GM12878 (cell line): Measurements from ENCODE around the gene MYRFL. TPM values are rescaled to one million over a fixed set of nuclear protein-coding genes. Genes with fewer than 3 reads are reported as not detected.

Experiments
- ATAC-seq: fragments of 200-7000 bp; cut with Tn5 transposase; 3 replicates; pipeline ENCODE4 v1.9.1; 2020; ENCODE audit warnings: mild to moderate bottlenecking, moderate library complexity
- BruUV-seq: library from RNA; stranded (reverse); fragments of 400-500 nt; replicated peaks from 2 replicates; lab custom pipeline; 2021; lab: Mats Ljungman, UMichigan
- CTCF ChIA-PET: fragments of 300-600 bp; sonication (Branson Sonifier 250); formaldehyde crosslinking; extraction: SDS; loops from one replicate; lab custom pipeline; 2021; ENCODE audit warnings: inconsistent platforms; lab: Yijun Ruan, JAX
- POLR2A ChIA-PET: fragments of 350-600 bp; formaldehyde crosslinking; extraction: SDS; loops from one replicate; lab custom pipeline; 2021; ENCODE audit warnings: inconsistent platforms; lab: Charles Lee
- RAD21 ChIA-PET: fragments of 300-600 bp; sonication (Branson Sonifier 250); formaldehyde crosslinking; loops from one replicate; lab custom pipeline; 2023; ENCODE audit warnings: antibody characterized with exemption; ENCODE audit not compliant: unreplicated experiment; lab: Charles Lee
- SMC1A ChIA-PET: fragments of 300-600 bp; sonication (Branson Sonifier 250); formaldehyde crosslinking; loops from one replicate; lab custom pipeline; 2023; ENCODE audit not compliant: unreplicated experiment, uncharacterized antibody; lab: Charles Lee
- DNase-seq: peaks from one replicate; pipeline ENCODE4 v3.0.0-alpha.2; 2011; ENCODE audit warnings: low read depth, low spot score
- FAIRE-seq: peaks from 3 replicates; lab custom pipeline; 2011; peaks lifted over from hg19 to GRCh38; lab: Jason Lieb, UNC
- H2AFZ ChIP-seq: 2 replicates; pipeline ENCODE4 v1.6.0; 2011; ENCODE audit warnings: low read depth, low read length, control low read depth; ENCODE audit not compliant: control insufficient read depth
- H3K27ac ChIP-seq: 2 replicates; pipeline ENCODE4 v1.5.1; 2011; ENCODE audit warnings: control low read depth; ENCODE audit not compliant: control insufficient read depth, insufficient read depth
- H3K27me3 ChIP-seq, 2 experiments: replicated peaks in 1 of 2; 2 replicates each; pipeline versions ENCODE4 v1.6.0 to v1.6.1; 2011; ENCODE audit warnings: low read length in 1 of 2; ENCODE audit not compliant: control insufficient read depth in 2 of 2, insufficient read depth in 2 of 2
- H3K36me3 ChIP-seq, 2 experiments: 2 replicates each; pipeline ENCODE4 v1.5.1; 2011; ENCODE audit warnings: low read length in 1 of 2; ENCODE audit not compliant: control insufficient read depth in 2 of 2, insufficient read depth in 2 of 2
- H3K4me1 ChIP-seq: 2 replicates; pipeline ENCODE4 v1.6.1; 2011; ENCODE audit warnings: mild to moderate bottlenecking, low read length, moderate library complexity, mixed read lengths; ENCODE audit not compliant: control insufficient read depth, insufficient read depth
- H3K4me2 ChIP-seq: 2 replicates; pipeline ENCODE4 v1.6.0; 2011; ENCODE audit warnings: control low read depth; ENCODE audit not compliant: control insufficient read depth, insufficient read depth
- H3K4me3 ChIP-seq: fragments of 200-600 bp; sonication (generic); 2 replicates; pipeline ENCODE4 v1.5.1; 2016
- H3K79me2 ChIP-seq: 2 replicates; pipeline ENCODE4 v1.6.0; 2011; ENCODE audit warnings: low read length; ENCODE audit not compliant: control insufficient read depth, insufficient read depth
- H3K9ac ChIP-seq: 2 replicates; pipeline ENCODE4 v1.8.0; 2011; ENCODE audit warnings: low read length, control low read depth, mixed read lengths; ENCODE audit not compliant: control insufficient read depth, insufficient read depth
- H3K9me3 ChIP-seq: replicated peaks from 3 replicates; pipeline ENCODE4 v1.5.1; 2011; ENCODE audit warnings: mild to moderate bottlenecking, low read length; ENCODE audit not compliant: control insufficient read depth, insufficient read depth
- H4K20me1 ChIP-seq: 2 replicates; pipeline ENCODE4 v1.6.0; 2011; ENCODE audit not compliant: control insufficient read depth, insufficient read depth
- BMI1 ChIP-seq: fragments of 450-650 bp; IDR thresholded peaks from 2 replicates; pipeline ENCODE4 v1.6.1; 2016; ENCODE audit warnings: mild to moderate bottlenecking, moderate library complexity, borderline replicate concordance
- CHD1 ChIP-seq: IDR thresholded peaks from 2 replicates; pipeline ENCODE4 v1.6.1; 2012; ENCODE audit warnings: low read depth, low read length, improper control_type of control experiment
- NR2C2 ChIP-seq: IDR thresholded peaks from 2 replicates; pipeline ENCODE4 v1.6.1; 2011; ENCODE audit warnings: borderline replicate concordance, low read depth; ENCODE audit not compliant: control insufficient read depth, insufficient read length
- WRNIP1 ChIP-seq: IDR thresholded peaks from 2 replicates; pipeline ENCODE4 v1.6.1; 2011; ENCODE audit warnings: low read depth, low read length, improper control_type of control experiment, borderline replicate concordance
- ZZZ3 ChIP-seq: IDR thresholded peaks from 2 replicates; pipeline ENCODE4 v1.6.1; 2011; ENCODE audit warnings: low read depth; ENCODE audit not compliant: control insufficient read depth, insufficient read length
- WGBS: methylation state at CpG from one replicate; pipeline ENCODE4 v1.1.6; 2016; ENCODE audit warnings: low lambda C conversion rate; ENCODE audit not compliant: insufficient replicate concordance, insufficient coverage; ENCODE audit errors: missing lambda C conversion rate; 5-methylcytosine and 5-hydroxymethylcytosine counted together
- in situ Hi-C: fragments of 300-500 bp; cut with MboI; formaldehyde crosslinking; loops from 9 replicates; pipeline ENCODE4 v1.14.3; 2018; ENCODE audit warnings: mixed read lengths
- intact Hi-C: fragments of 100-400 bp; cut with micrococcal nuclease; formaldehyde crosslinking; loops from one replicate; pipeline ENCODE4 v1.14.2; 2022; ENCODE audit not compliant: unreplicated experiment
- polyA plus RNA-seq, 11 experiments: library from polyadenylated mRNA; depleted of rRNA in 4 of 11; unstranded in 6 of 11; stranded (reverse) in 5 of 11; fragments of >200 nt; fragmentation: Nextera tagmentation in 4 of 11; fragmentation: Illumina TruSeq in 1 of 11; extraction: Ambion mirVana in 4 of 11; extraction: Trizol in 1 of 11; gene quantifications; 1 replicate in 1 of 11; 2 replicates in 10 of 11; pipeline versions ENCODE4 v1.2.1 to v1.2.3, GENCODE V29; 2011 to 2016; ENCODE audit warnings: inconsistent platforms in 2 of 11, missing spikeins in 2 of 11, low read depth in 1 of 11
- total RNA-seq, 4 experiments: library from RNA; depleted of rRNA in 3 of 4; stranded (reverse); fragments of >200 nt in 3 of 4; fragmentation: Illumina TruSeq in 1 of 4; extraction: Trizol in 1 of 4; gene quantifications; 2 replicates each; pipeline versions ENCODE4 v1.2.1 to v1.2.3, GENCODE V29; 2013 to 2021
- TF ChIP-seq, protein P1 (sequence below): IDR thresholded peaks from 2 replicates; pipeline ENCODE4 v1.6.1; 2011; ENCODE audit warnings: mild to moderate bottlenecking, low read depth, low read length, moderate library complexity; ENCODE audit not compliant: insufficient replicate concordance
- TF ChIP-seq, protein P2 (sequence below): IDR thresholded peaks from 2 replicates; pipeline ENCODE4 v1.6.1; 2012; ENCODE audit warnings: low read depth, low read length, improper control_type of control experiment

MYRFL gene
- total and polyA plus RNA-seq, 10 of the 15 experiments (the other 5 are each of a cell fraction or from before 2014, with no cell fraction given): 0.24 to 1.8 (median 0.64) TPM

DNA sequence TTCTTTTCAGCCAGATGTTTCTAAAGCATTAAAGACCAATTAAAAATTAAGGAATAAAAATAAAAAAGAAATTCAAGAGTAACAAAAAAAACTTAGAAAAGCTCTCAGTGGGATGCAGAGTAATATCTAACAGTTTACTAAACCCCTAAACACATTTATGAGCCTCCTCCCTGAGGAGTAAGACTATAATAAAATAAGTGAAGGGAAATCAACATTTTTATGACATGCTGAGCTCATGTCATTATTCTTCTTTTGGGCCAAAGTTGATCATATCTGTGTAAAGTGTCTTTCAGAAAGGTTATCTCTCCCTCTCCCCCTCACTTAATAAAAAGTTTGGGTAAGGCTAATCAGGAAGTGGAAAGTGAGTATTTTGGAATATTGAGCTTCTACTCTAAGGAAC lies 122.1 kb downstream of the MYRFL start (continued):
- TF ChIP-seq ZZZ3: no peak
- no peak for TF ChIP-seq CHD1
- TF ChIP-seq WRNIP1: no peak

DNA sequence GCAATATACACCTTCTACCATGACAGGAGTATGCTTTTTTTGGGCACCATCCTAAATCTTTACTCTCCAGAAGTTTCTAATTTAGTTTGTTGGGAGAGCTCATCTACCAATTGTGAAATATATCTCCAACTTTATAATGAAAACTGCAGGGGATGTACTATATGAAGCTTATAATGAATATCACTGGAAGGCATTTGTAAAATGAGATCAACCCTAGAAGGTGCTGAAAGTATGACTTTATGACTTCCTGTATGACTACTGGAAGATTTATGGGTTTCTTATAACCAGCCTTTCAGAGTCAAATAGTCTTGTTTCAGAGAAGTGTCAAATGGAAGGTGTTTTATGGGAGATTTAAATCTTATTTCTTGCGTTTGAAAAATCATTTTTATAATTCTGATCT lies 122.9 kb downstream of the MYRFL start:
- Histone ChIP-seq H3K4me2 (no peak overlapping the region), H2AFZ (no peak overlapping the region), H3K36me3 (no peaks in the 10 kb centered on the region), H3K27ac (no peak overlapping the region), H3K4me1 (no peaks in the 10 kb centered on the region), H3K4me3 (no peak overlapping the region), H3K27me3 (no peaks in the 10 kb centered on the region), H4K20me1 (no peaks in the 10 kb centered on the region), H3K9ac (no peak overlapping the region), H3K79me2 (no peaks in the 10 kb centered on the region), H3K9me3 (no peaks in the 10 kb centered on the region)
- intact Hi-C loops: no loop called here
- 0% methylated on average over 1 of the region's 1 CpG for WGBS
- ATAC-seq (no peak), FAIRE-seq (no peak), DNase-seq (no peak)
- RAD21 ChIA-PET: no interaction called here
- TF ChIP-seq NR2C2: no peak
- TF ChIP-seq, protein P1, sequence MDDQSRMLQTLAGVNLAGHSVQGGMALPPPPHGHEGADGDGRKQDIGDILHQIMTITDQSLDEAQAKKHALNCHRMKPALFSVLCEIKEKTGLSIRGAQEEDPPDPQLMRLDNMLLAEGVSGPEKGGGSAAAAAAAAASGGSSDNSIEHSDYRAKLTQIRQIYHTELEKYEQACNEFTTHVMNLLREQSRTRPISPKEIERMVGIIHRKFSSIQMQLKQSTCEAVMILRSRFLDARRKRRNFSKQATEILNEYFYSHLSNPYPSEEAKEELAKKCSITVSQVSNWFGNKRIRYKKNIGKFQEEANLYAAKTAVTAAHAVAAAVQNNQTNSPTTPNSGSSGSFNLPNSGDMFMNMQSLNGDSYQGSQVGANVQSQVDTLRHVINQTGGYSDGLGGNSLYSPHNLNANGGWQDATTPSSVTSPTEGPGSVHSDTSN: no peak
- TF ChIP-seq, protein P2, sequence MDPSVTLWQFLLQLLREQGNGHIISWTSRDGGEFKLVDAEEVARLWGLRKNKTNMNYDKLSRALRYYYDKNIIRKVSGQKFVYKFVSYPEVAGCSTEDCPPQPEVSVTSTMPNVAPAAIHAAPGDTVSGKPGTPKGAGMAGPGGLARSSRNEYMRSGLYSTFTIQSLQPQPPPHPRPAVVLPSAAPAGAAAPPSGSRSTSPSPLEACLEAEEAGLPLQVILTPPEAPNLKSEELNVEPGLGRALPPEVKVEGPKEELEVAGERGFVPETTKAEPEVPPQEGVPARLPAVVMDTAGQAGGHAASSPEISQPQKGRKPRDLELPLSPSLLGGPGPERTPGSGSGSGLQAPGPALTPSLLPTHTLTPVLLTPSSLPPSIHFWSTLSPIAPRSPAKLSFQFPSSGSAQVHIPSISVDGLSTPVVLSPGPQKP: no peak
- no peak for TF ChIP-seq BMI1
- SMC1A ChIA-PET: no interaction called here
- in situ Hi-C loops: no loop called here
- CTCF ChIA-PET: no interaction called here
- POLR2A ChIA-PET: no interaction called here
- no TSS peak for BruUV-seq
